ENCODE results near the gene TLN1. TPM values are rescaled to one million over a fixed set of nuclear protein-coding genes. Genes with fewer than 3 reads are reported as not detected.

Gene TLN1
- total and polyA plus RNA-seq, 10 of the 15 experiments (the other 5 are each of a cell fraction or from before 2014, with no cell fraction given): 11.6 to 305 (median 71.9) TPM

- TF ChIP-seq E2F4 (IDR thresholded peaks at IDR 0.05; ENCODE audit: low read depth, low read length) (no peak), MYC (IDR thresholded peaks at IDR 0.05; ENCODE audit: insufficient read depth, insufficient read length, insufficient replicate concordance, low read length, severe bottlenecking) (no peak), SMAD1 (IDR thresholded peaks at IDR 0.05; ENCODE audit: low read depth, partially characterized antibody) (no peak), YY1 (IDR thresholded peaks at IDR 0.05; ENCODE audit: low read depth, low read length) (no peak), BCLAF1 (IDR thresholded peaks at IDR 0.05) (no peak), WRNIP1 (IDR thresholded peaks at IDR 0.05; ENCODE audit: borderline replicate concordance, low read depth, low read length) (no peak), PBX3 (IDR thresholded peaks at IDR 0.05; ENCODE audit: insufficient replicate concordance, low read depth, low read length) (no peak), NFXL1 (IDR thresholded peaks at IDR 0.05; ENCODE audit: borderline replicate concordance) (0 out of 2 replicates have a peak, but pooled peaks have one; percentile 38), POLR2A (IDR thresholded peaks at IDR 0.05; ENCODE audit: low read depth, low read length) (peak; percentile 76), CHD2 (IDR thresholded peaks at IDR 0.05; ENCODE audit: borderline replicate concordance, low read depth, low read length) (no peak), LARP7 (IDR thresholded peaks at IDR 0.05) (peak; percentile 91), IKZF1 (conservative IDR thresholded peaks at IDR 0.05) (peak; percentile 97), ZNF384 (IDR thresholded peaks at IDR 0.05; ENCODE audit: borderline replicate concordance, low read depth, low read length) (no peak), MAX (IDR thresholded peaks at IDR 0.05; ENCODE audit: low read depth, low read length) (no peak), RCOR1 (conservative IDR thresholded peaks at IDR 0.05; ENCODE audit: low read depth, low read length) (no peak), CHD1 (IDR thresholded peaks at IDR 0.05; ENCODE audit: low read depth, low read length) (no peak), ZNF217 (IDR thresholded peaks at IDR 0.05) (peak; percentile 89), POU2F2 (IDR thresholded peaks at IDR 0.05; ENCODE audit: borderline replicate concordance, low read depth, low read length) (no peak), NR2F1 (conservative IDR thresholded peaks at IDR 0.05) (peak; percentile 100), SIN3A (IDR thresholded peaks at IDR 0.05; ENCODE audit: low read depth, low read length) (peak; percentile 54; the same call in 1 of the 2 replicates), ATF7 (IDR thresholded peaks at IDR 0.05; ENCODE audit: low read depth) (no peak), SREBF2 (IDR thresholded peaks at IDR 0.05; ENCODE audit: low read length) (no peak), ATF2 (IDR thresholded peaks at IDR 0.05; ENCODE audit: low read length) (no peak), SP1 (IDR thresholded peaks at IDR 0.05; ENCODE audit: low read depth, low read length) (no peak), TBL1XR1 (IDR thresholded peaks at IDR 0.05; ENCODE audit: low read depth, low read length) (no peak)
These were observed 17.0 kb upstream of the TLN1 start, which contains the start of the genes GBA2 and RGP1 (continued) for GRCh38 chr9:35748858-35749514.
